GM19193 (cell line): Measurements from ENCODE around the gene UBR4.

Experiments used
- POLR2A ChIP-seq: IDR thresholded peaks from 4 replicates; pipeline ENCODE4 v1.6.1; 2011; ENCODE audit not compliant: insufficient read depth, insufficient read length; ENCODE audit errors: extremely low read depth

UBR4 gene

DNA sequence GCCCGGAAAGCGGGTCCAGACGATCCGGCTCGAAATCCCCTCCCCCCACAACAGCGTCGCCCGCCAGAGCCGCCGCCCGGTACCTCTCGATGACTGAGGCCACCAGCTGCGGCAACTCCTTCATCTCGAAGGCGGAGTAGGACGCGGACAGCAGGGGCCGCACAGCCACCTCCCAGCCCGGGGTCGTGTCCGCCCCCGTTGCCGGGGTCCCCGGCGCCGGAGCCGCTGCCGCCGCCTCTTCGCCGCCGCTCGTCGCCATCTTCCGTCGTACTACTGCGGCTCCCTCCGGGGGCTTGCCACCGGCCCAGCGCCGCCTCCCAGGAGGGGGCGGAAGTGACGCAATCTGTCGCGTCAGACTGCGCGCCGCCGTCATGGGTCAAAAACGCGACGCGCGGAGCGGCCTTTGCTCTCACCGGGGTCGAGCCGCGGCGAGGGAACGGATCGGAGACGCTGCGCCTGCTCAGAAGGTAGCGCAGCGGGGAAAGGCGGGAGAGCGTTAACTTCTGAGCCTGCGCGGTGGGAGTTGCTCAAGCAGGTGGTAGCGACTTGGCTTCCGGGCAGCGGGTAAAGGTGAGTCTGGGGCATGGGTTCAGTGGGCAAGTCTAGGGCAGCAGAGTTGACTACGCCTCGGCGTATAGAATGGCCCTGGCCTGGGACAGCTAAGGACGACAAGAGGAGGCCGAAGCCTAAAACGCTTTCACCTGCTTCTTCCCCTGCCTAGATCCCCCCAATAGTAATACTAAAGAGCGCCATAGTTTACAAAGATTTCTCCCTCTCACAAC, at the start of gene UBR4:
TSS of gene UBR4 (minus strand) at position 277 of the 782 bp plus-strand sequence. CDS start at position 259, 18 bp downstream.
- peak; percentile 88 for TF ChIP-seq POLR2A

DNA sequence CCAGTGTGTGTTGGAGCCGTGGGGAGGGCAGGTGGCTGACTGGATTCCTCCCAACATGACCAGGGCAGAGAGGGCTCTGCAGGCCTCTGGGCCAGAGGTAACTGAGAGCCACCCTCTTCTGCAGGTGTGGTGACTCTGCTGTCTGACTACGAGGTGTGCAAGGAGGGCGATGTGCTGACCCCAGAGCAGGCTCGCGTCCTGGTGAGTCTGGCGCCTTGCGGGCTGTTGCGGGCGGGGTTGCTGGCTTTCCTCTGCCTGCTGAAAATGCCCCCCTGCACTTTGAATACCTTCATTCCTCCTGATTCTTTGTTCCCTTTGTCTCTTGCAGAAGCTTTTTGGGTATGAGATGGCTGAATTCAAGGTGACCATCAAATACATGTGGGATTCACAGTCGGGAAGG, 48.3 kb upstream of the UBR4 start:
- TF ChIP-seq POLR2A, result no peak

DNA sequence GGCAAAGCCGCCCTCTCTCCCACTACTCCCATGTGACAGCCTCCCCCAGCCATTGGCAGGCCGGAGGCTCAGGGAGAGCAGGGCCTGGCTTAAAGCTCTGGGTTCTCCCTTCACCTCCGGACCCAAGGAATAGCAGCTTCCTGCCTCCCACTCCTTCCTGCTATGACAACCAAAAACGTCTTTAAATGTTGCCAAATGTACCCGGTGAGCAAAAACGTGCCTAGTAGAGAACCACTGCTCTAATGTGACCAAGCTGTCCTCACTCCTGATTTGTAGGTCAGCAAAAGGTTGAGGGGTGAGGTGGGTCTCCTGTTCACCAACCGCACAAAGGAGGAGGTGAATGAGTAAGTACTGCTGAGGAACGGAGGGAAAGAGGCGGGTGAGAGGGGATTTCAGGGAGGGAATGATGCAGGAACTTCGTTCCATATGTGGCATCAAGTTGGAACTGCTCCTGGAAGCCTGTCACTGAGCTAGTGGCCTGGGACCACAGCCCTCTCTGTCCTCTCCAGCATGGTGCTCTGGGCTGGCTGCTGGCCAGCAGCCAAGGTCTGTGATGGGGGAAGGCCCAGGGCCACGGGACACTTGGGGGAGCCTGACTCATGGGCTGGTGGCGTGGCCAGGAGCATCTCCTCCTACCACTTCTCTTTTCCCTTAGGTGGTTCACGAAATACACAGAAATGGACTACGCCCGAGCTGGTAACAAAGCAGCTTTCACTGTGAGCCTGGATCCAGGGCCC, 47.3 kb upstream of the UBR4 start:
- TF ChIP-seq POLR2A, result no peak

- TF ChIP-seq POLR2A, result no peak
Measured at GRCh38 chr1:19255288-19255687, 45.2 kb upstream of the UBR4 start.

GRCh38 chr1:19254416-19254815, 44.4 kb upstream of the UBR4 start:
- TF ChIP-seq POLR2A, result no peak

DNA sequence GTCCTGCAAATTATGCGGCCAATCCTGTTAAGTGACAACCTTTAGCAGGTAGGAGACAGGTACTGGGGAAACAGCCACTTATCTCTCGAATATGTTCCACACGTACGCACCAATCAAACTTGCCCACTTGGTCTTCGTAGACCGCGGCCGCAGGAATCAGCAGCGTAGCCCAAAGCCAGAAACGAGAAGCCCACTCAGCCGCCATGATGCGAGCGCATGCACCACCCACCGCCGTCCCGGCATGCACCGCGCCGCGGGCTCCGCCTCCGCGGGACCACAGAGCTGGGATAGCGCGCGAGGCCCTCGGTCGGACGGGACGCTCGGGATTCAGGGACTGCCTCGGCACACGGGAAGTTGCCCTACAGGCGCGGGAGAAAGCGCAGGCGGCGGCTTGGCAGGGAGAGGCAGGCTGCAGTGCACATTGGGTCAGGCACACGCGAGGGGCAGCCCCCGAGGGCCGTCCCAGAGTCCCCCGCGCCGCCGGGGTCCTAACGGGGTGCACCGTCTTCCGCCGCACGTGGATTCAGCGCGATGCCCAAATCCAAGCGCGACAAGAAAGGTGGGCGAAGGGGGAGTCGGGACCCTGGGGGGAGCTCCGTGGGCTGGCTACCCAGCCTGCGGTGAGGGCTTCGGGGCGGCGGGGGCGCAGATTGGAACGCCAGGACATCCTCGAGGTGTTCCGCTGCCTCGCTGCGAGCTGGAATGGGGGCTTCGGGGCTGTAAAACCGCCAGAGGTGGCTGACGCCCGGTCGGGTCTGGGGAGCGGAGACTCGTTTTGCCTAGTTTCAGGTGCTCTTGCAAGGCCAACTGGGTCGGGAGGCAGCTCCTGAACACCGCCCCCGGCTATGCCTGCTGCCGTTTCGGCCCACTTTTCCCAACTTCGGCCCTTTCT, 41.5 kb upstream of the UBR4 start, which contains the start of the genes EMC1 and MRTO4:
TSS of gene EMC1 (minus strand) at position 220 of the 892 bp plus-strand sequence. CDS start at position 205, 15 bp downstream.
TSS of gene MRTO4 (plus strand) at position 501 of the 892 bp plus-strand sequence. CDS start at position 532, 31 bp downstream.
- TF ChIP-seq POLR2A, result peak; percentile 94

DNA sequence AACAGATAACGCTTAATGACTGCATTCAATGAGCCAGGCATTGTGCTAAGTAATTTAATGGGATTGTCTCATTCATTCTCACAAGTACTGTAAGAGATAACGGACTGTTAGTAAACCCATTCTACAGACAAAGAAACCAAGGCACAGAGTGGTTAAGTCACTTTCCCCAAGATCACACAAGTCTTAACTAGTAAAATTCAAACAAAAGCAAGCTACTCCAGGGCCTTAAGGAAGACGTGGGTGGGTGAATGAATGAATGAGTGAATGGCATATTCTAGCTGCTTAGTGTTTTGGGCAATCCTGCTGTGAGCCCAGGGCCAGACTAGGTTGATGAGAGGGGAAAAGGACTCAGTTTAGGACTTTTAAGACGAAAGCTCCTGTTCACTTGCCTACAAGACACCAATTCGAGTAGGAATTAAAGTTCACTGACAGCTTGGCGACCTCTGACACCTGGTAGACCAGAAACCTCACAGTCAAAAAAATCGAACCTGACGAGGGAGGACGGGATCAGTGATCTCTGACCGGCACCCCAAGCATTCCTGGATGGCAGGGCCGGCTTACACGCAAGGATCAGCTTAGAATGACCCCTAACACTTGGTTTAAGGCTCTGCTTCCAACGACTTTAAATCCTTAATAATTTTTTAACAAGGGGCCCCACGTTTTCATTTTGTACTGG, 40.7 kb upstream of the UBR4 start:
- TF ChIP-seq POLR2A, result no peak

DNA sequence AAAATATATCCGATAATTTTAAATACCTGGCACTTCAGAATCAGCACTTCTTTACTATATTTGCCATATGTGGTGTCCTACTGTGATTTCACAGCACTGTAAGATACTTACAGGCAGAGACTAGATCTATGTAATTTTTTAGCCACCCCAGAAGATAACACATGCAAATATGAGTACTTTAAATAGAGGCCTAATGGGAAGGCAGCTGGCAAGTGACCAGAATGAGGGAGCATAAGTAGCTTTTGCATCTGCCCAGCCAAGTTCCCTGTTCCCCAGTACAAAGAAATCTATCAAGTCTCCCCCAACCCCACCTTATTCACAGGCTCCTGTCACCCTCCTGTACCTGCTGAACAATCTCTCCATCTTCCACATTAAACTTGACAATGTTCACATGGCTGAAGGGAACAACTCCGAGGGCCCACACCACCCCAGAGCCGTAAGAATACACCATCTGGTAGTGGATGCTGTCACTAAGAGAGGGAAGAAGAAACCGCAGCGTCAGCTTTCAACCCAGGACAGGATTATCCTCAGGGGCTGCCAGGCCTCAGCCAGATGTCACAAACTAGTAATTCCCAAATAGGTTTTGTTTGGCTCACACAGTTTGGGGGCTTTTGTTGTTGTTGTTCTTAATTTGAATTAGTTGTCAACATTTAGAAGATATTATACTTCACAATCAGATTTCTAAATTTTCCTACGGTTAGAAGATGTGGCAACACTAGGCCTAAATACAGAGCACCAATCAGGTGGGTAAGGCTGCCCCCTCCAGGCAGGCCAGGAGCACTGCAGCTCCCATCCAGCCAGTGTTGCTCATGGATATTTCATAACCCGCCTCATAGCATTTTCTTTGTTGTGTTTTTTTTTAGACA, 30.8 kb upstream of the UBR4 start:
- no peak for TF ChIP-seq POLR2A

GRCh38 chr1:19239876-19240275, 29.8 kb upstream of the UBR4 start:
- no peak for TF ChIP-seq POLR2A

GRCh38 chr1:19234224-19234623, 24.2 kb upstream of the UBR4 start:
- TF ChIP-seq POLR2A, result no peak

- TF ChIP-seq POLR2A, result no peak
Measured at GRCh38 chr1:19232524-19232846, 22.4 kb upstream of the UBR4 start.

- TF ChIP-seq POLR2A, result no peak
Measured at GRCh38 chr1:19229828-19230325, 19.8 kb upstream of the UBR4 start.

DNA sequence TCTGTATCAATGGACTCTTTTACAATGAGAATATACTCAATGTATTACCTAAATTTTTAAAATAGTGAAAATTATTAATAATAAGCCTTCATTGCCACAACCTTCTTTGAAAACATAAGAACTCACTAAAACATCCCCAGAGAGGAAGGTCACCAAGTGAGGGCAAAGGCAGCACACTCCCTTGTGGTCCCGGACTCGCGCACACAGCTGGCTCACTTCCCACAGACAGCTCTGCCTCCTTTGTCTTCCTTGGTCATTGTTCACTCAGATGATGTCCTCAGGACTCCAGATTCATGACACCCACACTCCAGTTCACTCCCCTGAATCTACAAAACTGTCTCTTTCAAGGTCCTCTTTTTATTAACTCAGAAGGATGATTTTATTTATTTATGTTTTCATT, 19.2 kb upstream of the UBR4 start:
- TF ChIP-seq POLR2A, result no peak
